Measurements from ENCODE around the gene YRDC. TPM values are rescaled to one million over a fixed set of nuclear protein-coding genes. Genes with fewer than 3 reads are reported as not detected.
A peak's percentile ranks its signal among the peaks of the same experiment; 100 is the strongest.

The YRDC gene
- polyA plus RNA-seq, 1 of the 3 experiments (the other 2 are of a cell fraction) = 34.2 TPM

DNA sequence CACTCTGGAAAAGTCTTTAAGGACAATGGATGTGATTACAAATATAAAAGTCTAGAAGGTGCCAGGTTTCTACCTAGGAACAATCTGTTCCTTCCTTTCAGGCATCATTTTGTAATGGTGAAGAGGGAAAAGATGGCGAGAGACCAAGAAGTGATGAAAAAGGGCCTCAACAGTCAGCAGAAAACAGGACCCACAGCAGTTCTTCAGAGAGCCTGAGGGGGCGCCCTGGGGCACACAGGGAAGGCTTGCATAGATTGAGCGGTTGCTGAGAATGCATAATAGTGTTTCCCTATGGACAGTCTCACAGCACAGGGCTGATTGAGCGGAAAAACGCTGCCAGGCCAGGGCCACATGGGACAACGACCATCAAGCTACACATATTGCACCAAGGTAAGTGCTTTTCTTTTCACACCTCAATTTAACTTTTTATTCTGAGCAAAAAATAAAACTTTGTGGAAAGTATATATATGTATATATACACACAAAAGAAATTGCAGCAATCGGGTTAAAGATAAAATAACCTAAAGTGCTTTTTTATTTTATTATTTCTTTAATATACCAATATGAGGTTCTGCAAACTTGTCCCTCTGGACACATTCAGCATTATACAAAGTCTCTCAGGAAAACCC is 3.1 kb upstream of the YRDC start:
- H2AFZ ChIP-seq (ENCODE audit: low read depth) = no peak overlapping the region
- H4K20me1 ChIP-seq (ENCODE audit: insufficient read depth) = peaks cover 12% of the 10 kb centered on the region
- DNase-seq = peak; percentile 73
- peaks cover 15 to 25% of the 10 kb centered on the region in 2 experiments for H3K4me1 ChIP-seq (ENCODE audit: control insufficient read depth in 1 of 2, insufficient read depth in 2 of 2, low read depth in 1 of 2, low read length in 1 of 2)
- no peaks in the 10 kb centered on the region for H3K9me2 ChIP-seq
- H3K27me3 ChIP-seq (ENCODE audit: insufficient read depth) = no peaks in the 10 kb centered on the region
- ChIA-PET CTCF (interaction anchor here (0.7 to 3.3 kb wide), 6 partner anchors 17 to 48 kb away, joined by 3 to 13 read pairs (median 5); partner anchors contain the start of genes MANEAL and MTF1), POLR2A (no interaction called here)
- peaks cover 24% of the 10 kb centered on the region for H3F3A ChIP-seq (replicated peaks; ENCODE audit: insufficient read depth)
- H3K36me3 ChIP-seq (replicated peaks in 1 of 2; ENCODE audit: control insufficient read depth in 1 of 2, insufficient read depth in 2 of 2, low read length in 1 of 2) = peaks cover 45 to 51% of the 10 kb centered on the region in 2 experiments
- H3K9me3 ChIP-seq = no peaks in the 10 kb centered on the region
- peak overlapping the region in 1 of 2 experiments; percentile 11; a peak in 1 of 4 replicates for H3K4me3 ChIP-seq (ENCODE audit: low read depth in 2 of 2, low read length in 1 of 2)
- H3K9ac ChIP-seq = no peak overlapping the region
- 38% methylated on average over 7 of the region's 7 CpGs for WGBS (ENCODE audit: low lambda C conversion rate)
- H3K79me2 ChIP-seq (ENCODE audit: insufficient read depth) = peaks cover 41% of the 10 kb centered on the region
- H3K4me2 ChIP-seq = no peak overlapping the region
- no peak overlapping the region; a peak in 3 of 4 replicates for H3K27ac ChIP-seq (ENCODE audit: low read depth in 2 of 2, low read length in 1 of 2)
- TF ChIP-seq NRF1 (IDR thresholded peaks at IDR 0.05; ENCODE audit: low read depth, low read length) (no peak), CHD2 (IDR thresholded peaks at IDR 0.05; ENCODE audit: low read length, partially characterized antibody) (peak; percentile 20), RCOR1 (IDR thresholded peaks at IDR 0.05; ENCODE audit: low read length) (0 out of 2 replicates have a peak, but pooled peaks have one; percentile 19), SIN3A (IDR thresholded peaks at IDR 0.05; ENCODE audit: borderline replicate concordance, low read depth, low read length) (peak; percentile 12; the same call in 1 of the 2 replicates), RXRA (IDR thresholded peaks at IDR 0.05; ENCODE audit: borderline replicate concordance, low read depth) (no peak), RAD21 (IDR thresholded peaks at IDR 0.05; ENCODE audit: low read length) (peak; percentile 50), GATA2 (CRISPR knock-in tag; IDR thresholded peaks at IDR 0.05) (no peak)
- TF ChIP-seq, protein P1, sequence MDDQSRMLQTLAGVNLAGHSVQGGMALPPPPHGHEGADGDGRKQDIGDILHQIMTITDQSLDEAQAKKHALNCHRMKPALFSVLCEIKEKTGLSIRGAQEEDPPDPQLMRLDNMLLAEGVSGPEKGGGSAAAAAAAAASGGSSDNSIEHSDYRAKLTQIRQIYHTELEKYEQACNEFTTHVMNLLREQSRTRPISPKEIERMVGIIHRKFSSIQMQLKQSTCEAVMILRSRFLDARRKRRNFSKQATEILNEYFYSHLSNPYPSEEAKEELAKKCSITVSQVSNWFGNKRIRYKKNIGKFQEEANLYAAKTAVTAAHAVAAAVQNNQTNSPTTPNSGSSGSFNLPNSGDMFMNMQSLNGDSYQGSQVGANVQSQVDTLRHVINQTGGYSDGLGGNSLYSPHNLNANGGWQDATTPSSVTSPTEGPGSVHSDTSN (IDR thresholded peaks at IDR 0.05) = no peak
- TF ChIP-seq, protein P2, sequence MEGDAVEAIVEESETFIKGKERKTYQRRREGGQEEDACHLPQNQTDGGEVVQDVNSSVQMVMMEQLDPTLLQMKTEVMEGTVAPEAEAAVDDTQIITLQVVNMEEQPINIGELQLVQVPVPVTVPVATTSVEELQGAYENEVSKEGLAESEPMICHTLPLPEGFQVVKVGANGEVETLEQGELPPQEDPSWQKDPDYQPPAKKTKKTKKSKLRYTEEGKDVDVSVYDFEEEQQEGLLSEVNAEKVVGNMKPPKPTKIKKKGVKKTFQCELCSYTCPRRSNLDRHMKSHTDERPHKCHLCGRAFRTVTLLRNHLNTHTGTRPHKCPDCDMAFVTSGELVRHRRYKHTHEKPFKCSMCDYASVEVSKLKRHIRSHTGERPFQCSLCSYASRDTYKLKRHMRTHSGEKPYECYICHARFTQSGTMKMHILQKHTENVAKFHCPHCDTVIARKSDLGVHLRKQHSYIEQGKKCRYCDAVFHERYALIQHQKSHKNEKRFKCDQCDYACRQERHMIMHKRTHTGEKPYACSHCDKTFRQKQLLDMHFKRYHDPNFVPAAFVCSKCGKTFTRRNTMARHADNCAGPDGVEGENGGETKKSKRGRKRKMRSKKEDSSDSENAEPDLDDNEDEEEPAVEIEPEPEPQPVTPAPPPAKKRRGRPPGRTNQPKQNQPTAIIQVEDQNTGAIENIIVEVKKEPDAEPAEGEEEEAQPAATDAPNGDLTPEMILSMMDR (IDR thresholded peaks at IDR 0.05) = peak; percentile 88
- TF ChIP-seq, protein P3, sequence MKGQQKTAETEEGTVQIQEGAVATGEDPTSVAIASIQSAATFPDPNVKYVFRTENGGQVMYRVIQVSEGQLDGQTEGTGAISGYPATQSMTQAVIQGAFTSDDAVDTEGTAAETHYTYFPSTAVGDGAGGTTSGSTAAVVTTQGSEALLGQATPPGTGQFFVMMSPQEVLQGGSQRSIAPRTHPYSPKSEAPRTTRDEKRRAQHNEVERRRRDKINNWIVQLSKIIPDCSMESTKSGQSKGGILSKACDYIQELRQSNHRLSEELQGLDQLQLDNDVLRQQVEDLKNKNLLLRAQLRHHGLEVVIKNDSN (IDR thresholded peaks at IDR 0.05; ENCODE audit: borderline replicate concordance, low read depth) = no peak

DNA sequence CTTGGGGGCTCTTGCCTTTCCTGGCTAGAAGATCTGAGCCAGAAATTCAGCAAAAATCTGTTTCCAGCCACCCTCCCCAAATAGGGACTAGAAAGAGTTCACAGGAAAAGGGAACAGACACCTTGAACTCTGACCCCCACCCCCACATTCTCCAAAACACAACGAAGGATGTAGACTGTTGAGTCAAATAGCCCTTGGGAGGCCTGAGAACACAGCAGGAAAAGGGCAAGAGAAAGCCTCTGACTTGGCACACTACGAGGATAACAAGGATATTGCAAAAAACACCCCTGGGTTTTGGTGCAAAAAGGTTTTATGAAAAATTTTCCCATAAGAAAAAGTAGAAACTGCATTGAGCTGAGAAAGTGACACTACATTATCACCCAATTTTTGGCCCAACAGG is 1.9 kb upstream of the YRDC start:
- Histone ChIP-seq H4K20me1 (ENCODE audit: insufficient read depth) (peaks cover 22% of the 10 kb centered on the region), H3K4me1 (ENCODE audit: control insufficient read depth in 1 of 2, insufficient read depth in 2 of 2, low read depth in 1 of 2, low read length in 1 of 2) (peaks cover 15 to 29% of the 10 kb centered on the region in 2 experiments), H3K27ac (ENCODE audit: low read depth in 2 of 2, low read length in 1 of 2) (peak overlapping the region; percentile 82 to 91; a peak in 3 of 4 replicates), H2AFZ (ENCODE audit: low read depth) (no peak overlapping the region), H3K4me2 (peak overlapping the region; percentile 86; the same call in 1 of the 2 replicates), H3K9me2 (no peaks in the 10 kb centered on the region), H3F3A (replicated peaks; ENCODE audit: insufficient read depth) (peaks cover 29% of the 10 kb centered on the region), H3K27me3 (ENCODE audit: insufficient read depth) (no peaks in the 10 kb centered on the region), H3K4me3 (ENCODE audit: low read depth in 2 of 2, low read length in 1 of 2) (no peak overlapping the region; a peak in 1 of 4 replicates), H3K79me2 (ENCODE audit: insufficient read depth) (peaks cover 51% of the 10 kb centered on the region), H3K36me3 (replicated peaks in 1 of 2; ENCODE audit: control insufficient read depth in 1 of 2, insufficient read depth in 2 of 2, low read length in 1 of 2) (peaks cover 47 to 49% of the 10 kb centered on the region in 2 experiments), H3K9ac (no peak overlapping the region; the same call in 1 of the 2 replicates), H3K9me3 (no peaks in the 10 kb centered on the region)
- no peak for DNase-seq
- ChIA-PET CTCF (no interaction called here), POLR2A (no interaction called here)
- 65% methylated on average over 2 of the region's 2 CpGs for WGBS (ENCODE audit: low lambda C conversion rate)
- TF ChIP-seq CHD2 (IDR thresholded peaks at IDR 0.05; ENCODE audit: low read length, partially characterized antibody) (no peak), EZH2phosphoT487 (IDR thresholded peaks at IDR 0.05; ENCODE audit: borderline replicate concordance, low read depth) (no peak), FOSL2 (IDR thresholded peaks at IDR 0.05; ENCODE audit: borderline replicate concordance, low read depth) (no peak), RXRA (IDR thresholded peaks at IDR 0.05; ENCODE audit: borderline replicate concordance, low read depth) (no peak), SIN3A (IDR thresholded peaks at IDR 0.05; ENCODE audit: borderline replicate concordance, low read depth, low read length) (no peak), RAD21 (IDR thresholded peaks at IDR 0.05; ENCODE audit: low read length) (no peak), SMC3 (IDR thresholded peaks at IDR 0.05; ENCODE audit: low read depth, low read length) (no peak), POLR2AphosphoS5 (IDR thresholded peaks at IDR 0.05; ENCODE audit: low read depth, low read length) (no peak), ELF1 (IDR thresholded peaks at IDR 0.05) (no peak)
- TF ChIP-seq, protein P1 (IDR thresholded peaks at IDR 0.05) = no peak
- TF ChIP-seq, protein P4, sequence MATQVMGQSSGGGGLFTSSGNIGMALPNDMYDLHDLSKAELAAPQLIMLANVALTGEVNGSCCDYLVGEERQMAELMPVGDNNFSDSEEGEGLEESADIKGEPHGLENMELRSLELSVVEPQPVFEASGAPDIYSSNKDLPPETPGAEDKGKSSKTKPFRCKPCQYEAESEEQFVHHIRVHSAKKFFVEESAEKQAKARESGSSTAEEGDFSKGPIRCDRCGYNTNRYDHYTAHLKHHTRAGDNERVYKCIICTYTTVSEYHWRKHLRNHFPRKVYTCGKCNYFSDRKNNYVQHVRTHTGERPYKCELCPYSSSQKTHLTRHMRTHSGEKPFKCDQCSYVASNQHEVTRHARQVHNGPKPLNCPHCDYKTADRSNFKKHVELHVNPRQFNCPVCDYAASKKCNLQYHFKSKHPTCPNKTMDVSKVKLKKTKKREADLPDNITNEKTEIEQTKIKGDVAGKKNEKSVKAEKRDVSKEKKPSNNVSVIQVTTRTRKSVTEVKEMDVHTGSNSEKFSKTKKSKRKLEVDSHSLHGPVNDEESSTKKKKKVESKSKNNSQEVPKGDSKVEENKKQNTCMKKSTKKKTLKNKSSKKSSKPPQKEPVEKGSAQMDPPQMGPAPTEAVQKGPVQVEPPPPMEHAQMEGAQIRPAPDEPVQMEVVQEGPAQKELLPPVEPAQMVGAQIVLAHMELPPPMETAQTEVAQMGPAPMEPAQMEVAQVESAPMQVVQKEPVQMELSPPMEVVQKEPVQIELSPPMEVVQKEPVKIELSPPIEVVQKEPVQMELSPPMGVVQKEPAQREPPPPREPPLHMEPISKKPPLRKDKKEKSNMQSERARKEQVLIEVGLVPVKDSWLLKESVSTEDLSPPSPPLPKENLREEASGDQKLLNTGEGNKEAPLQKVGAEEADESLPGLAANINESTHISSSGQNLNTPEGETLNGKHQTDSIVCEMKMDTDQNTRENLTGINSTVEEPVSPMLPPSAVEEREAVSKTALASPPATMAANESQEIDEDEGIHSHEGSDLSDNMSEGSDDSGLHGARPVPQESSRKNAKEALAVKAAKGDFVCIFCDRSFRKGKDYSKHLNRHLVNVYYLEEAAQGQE (IDR thresholded peaks at IDR 0.05; ENCODE audit: low read depth, low read length) = no peak

Measured in SK-N-SH (cell line).